Measurements from ENCODE around the gene ABCA2. TPM values are rescaled to one million over a fixed set of nuclear protein-coding genes. Genes with fewer than 3 reads are reported as not detected.

The ABCA2 gene
- total RNA-seq, 1 experiment from 2014 or later, result 27.0 TPM

- Histone ChIP-seq H3K27ac (ENCODE audit: low read length) (no peak overlapping the region), H3K36me3 (ENCODE audit: control insufficient read depth, insufficient read depth, low read length) (no peaks in the 10 kb centered on the region), H3K9me3 (ENCODE audit: control insufficient read depth, insufficient read depth, low read depth, low read length) (no peaks in the 10 kb centered on the region), H3K4me1 (ENCODE audit: control insufficient read depth, insufficient read depth, low read length) (peaks cover 10% of the 10 kb centered on the region; the same call in 1 of the 2 replicates), H3K4me3 (ENCODE audit: low read depth in 2 of 2, low read length in 2 of 2) (no peak overlapping the region), H3K27me3 (ENCODE audit: control insufficient read depth, insufficient read depth, low read length) (no peaks in the 10 kb centered on the region)
- ATAC-seq (no peak), DNase-seq (ENCODE audit: low read depth, low spot score) (no peak)
- ChIA-PET CTCF (no interaction called here), POLR2A (no interaction called here)
- in situ Hi-C loops (cut with HindIII; ENCODE audit: low pct_unique_long_range_greater_than_20kb, low sequenced_read_pairs), result no loop called here
- TF ChIP-seq, protein P1, sequence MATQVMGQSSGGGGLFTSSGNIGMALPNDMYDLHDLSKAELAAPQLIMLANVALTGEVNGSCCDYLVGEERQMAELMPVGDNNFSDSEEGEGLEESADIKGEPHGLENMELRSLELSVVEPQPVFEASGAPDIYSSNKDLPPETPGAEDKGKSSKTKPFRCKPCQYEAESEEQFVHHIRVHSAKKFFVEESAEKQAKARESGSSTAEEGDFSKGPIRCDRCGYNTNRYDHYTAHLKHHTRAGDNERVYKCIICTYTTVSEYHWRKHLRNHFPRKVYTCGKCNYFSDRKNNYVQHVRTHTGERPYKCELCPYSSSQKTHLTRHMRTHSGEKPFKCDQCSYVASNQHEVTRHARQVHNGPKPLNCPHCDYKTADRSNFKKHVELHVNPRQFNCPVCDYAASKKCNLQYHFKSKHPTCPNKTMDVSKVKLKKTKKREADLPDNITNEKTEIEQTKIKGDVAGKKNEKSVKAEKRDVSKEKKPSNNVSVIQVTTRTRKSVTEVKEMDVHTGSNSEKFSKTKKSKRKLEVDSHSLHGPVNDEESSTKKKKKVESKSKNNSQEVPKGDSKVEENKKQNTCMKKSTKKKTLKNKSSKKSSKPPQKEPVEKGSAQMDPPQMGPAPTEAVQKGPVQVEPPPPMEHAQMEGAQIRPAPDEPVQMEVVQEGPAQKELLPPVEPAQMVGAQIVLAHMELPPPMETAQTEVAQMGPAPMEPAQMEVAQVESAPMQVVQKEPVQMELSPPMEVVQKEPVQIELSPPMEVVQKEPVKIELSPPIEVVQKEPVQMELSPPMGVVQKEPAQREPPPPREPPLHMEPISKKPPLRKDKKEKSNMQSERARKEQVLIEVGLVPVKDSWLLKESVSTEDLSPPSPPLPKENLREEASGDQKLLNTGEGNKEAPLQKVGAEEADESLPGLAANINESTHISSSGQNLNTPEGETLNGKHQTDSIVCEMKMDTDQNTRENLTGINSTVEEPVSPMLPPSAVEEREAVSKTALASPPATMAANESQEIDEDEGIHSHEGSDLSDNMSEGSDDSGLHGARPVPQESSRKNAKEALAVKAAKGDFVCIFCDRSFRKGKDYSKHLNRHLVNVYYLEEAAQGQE (IDR thresholded peaks at IDR 0.05; ENCODE audit: insufficient read depth in 1 of 2, low read depth in 2 of 2, low read length in 1 of 2), result no peak
- intact Hi-C loops (cut with micrococcal nuclease; ENCODE audit: unreplicated experiment), result no loop called here
- BruUV-seq (replicated peaks), result no TSS peak
These were observed 13.1 kb upstream of the ABCA2 start for GRCh38 chr9:137041124-137041523.

DNA sequence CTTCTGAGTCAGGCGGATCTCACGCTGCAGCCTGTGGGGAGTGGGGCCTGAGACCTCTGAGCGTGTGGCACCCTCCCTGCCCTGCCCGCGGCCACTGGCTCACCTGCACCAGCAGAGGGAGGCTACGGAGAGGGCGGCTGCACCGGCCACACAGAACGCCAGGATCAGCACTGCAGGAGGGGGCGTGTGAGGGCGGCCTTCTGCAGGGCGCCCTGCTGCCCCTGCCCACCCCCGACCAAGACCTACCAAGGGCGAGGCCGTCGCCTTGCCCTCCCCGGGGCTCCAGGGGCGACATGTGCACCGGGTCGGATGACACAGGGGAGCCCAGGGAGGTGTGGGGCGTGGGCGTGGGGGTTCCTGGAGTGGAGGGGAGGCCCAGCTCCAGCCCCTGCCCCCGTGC is 12.5 kb upstream of the ABCA2 start:
- POLR2A ChIA-PET, result no interaction called here
- Histone ChIP-seq H3K4me3 (ENCODE audit: low read depth in 2 of 2, low read length in 2 of 2) (no peak overlapping the region), H3K27ac (ENCODE audit: low read length) (no peak overlapping the region), H3K9me3 (ENCODE audit: control insufficient read depth, insufficient read depth, low read depth, low read length) (no peaks in the 10 kb centered on the region), H3K4me1 (ENCODE audit: control insufficient read depth, insufficient read depth, low read length) (peaks cover 10% of the 10 kb centered on the region; the same call in 1 of the 2 replicates), H3K27me3 (ENCODE audit: control insufficient read depth, insufficient read depth, low read length) (no peaks in the 10 kb centered on the region), H3K36me3 (ENCODE audit: control insufficient read depth, insufficient read depth, low read length) (no peaks in the 10 kb centered on the region)
- ATAC-seq (no peak), DNase-seq (ENCODE audit: low read depth, low spot score) (no peak)
- TF ChIP-seq, protein P2, sequence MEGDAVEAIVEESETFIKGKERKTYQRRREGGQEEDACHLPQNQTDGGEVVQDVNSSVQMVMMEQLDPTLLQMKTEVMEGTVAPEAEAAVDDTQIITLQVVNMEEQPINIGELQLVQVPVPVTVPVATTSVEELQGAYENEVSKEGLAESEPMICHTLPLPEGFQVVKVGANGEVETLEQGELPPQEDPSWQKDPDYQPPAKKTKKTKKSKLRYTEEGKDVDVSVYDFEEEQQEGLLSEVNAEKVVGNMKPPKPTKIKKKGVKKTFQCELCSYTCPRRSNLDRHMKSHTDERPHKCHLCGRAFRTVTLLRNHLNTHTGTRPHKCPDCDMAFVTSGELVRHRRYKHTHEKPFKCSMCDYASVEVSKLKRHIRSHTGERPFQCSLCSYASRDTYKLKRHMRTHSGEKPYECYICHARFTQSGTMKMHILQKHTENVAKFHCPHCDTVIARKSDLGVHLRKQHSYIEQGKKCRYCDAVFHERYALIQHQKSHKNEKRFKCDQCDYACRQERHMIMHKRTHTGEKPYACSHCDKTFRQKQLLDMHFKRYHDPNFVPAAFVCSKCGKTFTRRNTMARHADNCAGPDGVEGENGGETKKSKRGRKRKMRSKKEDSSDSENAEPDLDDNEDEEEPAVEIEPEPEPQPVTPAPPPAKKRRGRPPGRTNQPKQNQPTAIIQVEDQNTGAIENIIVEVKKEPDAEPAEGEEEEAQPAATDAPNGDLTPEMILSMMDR (IDR thresholded peaks at IDR 0.05), result no peak
- TF ChIP-seq POLR2AphosphoS5 (IDR thresholded peaks at IDR 0.05; ENCODE audit: low read depth, low read length) (no peak), TCF7L2 (IDR thresholded peaks at IDR 0.05; ENCODE audit: low read depth, low read length) (no peak), SIN3A (IDR thresholded peaks at IDR 0.05; ENCODE audit: borderline replicate concordance, insufficient read depth, low read depth, low read length) (no peak)
- TF ChIP-seq, protein P1 (IDR thresholded peaks at IDR 0.05; ENCODE audit: insufficient read depth in 1 of 2, low read depth in 2 of 2, low read length in 1 of 2), result no peak
- in situ Hi-C loops (cut with HindIII; ENCODE audit: low pct_unique_long_range_greater_than_20kb, low sequenced_read_pairs), result no loop called here
- BruUV-seq (replicated peaks), result no TSS peak
- intact Hi-C loops (cut with micrococcal nuclease; ENCODE audit: unreplicated experiment), result no loop called here
- CTCF ChIA-PET, result no interaction called here
